A673 (cell line): ENCODE data around the gene MYOCD. TPM values are rescaled to one million over a fixed set of nuclear protein-coding genes. Genes with fewer than 3 reads are reported as not detected.

ENCODE experiments used
- BruUV-seq: library from RNA; stranded (reverse); fragments of 400-500 nt; replicated peaks from 2 replicates; lab custom pipeline; 2021; lab: Mats Ljungman, UMichigan
- CTCF ChIA-PET: fragments of 300-600 bp; sonication (Branson Sonifier 250); formaldehyde crosslinking; loops from one replicate; lab custom pipeline; 2022; ENCODE audit warnings: antibody characterized with exemption; lab: Charles Lee
- POLR2A ChIA-PET: fragments of 300-600 bp; sonication (Branson Sonifier 250); formaldehyde crosslinking; loops from one replicate; lab custom pipeline; 2022; ENCODE audit warnings: antibody characterized with exemption; ENCODE audit not compliant: low non-redundant PET; lab: Charles Lee
- DNase-seq: peaks from one replicate; pipeline ENCODE4 v3.0.0-alpha.2; 2015; ENCODE audit warnings: low spot score
- H3K27ac ChIP-seq: fragments of 200-600 bp; sonication (generic); 2 replicates; pipeline ENCODE4 v1.5.1; 2016; ENCODE audit warnings: mixed run types, low read depth, mild to moderate bottlenecking, mixed read lengths, antibody characterized with exemption, low read length; ENCODE audit not compliant: poor library complexity, severe bottlenecking
- H3K27me3 ChIP-seq: fragments of 200-600 bp; sonication (generic); replicated peaks from 2 replicates; pipeline ENCODE4 v1.6.1; 2017; ENCODE audit warnings: mixed run types, low read depth, mild to moderate bottlenecking, mixed read lengths, antibody characterized with exemption, low read length; ENCODE audit not compliant: insufficient read depth, poor library complexity
- H3K36me3 ChIP-seq: fragments of 200-600 bp; sonication (generic); 2 replicates; pipeline ENCODE4 v1.6.1; 2016; ENCODE audit warnings: mixed run types, mild to moderate bottlenecking, mixed read lengths, antibody characterized with exemption, low read length; ENCODE audit not compliant: insufficient read depth, poor library complexity, severe bottlenecking
- H3K4me1 ChIP-seq: fragments of 200-600 bp; sonication (generic); 2 replicates; pipeline ENCODE4 v1.6.1; 2017; ENCODE audit warnings: mixed run types, mild to moderate bottlenecking, mixed read lengths, antibody characterized with exemption, low read length; ENCODE audit not compliant: insufficient read depth, poor library complexity, severe bottlenecking
- H3K4me3 ChIP-seq: fragments of 200-600 bp; sonication (generic); 2 replicates; pipeline ENCODE4 v1.5.1; 2016; ENCODE audit warnings: low read depth, mixed run types, mild to moderate bottlenecking, mixed read lengths, low read length; ENCODE audit not compliant: poor library complexity, severe bottlenecking
- H3K9me3 ChIP-seq: fragments of 200-600 bp; sonication (generic); 2 replicates; pipeline ENCODE4 v1.6.1; 2016; ENCODE audit warnings: mixed run types, low read depth, mild to moderate bottlenecking, mixed read lengths, antibody characterized with exemption, low read length; ENCODE audit not compliant: poor library complexity, severe bottlenecking
- EZH2 ChIP-seq: fragments of 200-600 bp; sonication (generic); IDR thresholded peaks from 2 replicates; pipeline ENCODE4 v1.6.1; 2017; ENCODE audit warnings: borderline replicate concordance, low read depth, mild to moderate bottlenecking, mixed read lengths, antibody characterized with exemption, low read length; ENCODE audit not compliant: poor library complexity, severe bottlenecking
- intact Hi-C: fragments of 100-400 bp; cut with micrococcal nuclease; formaldehyde crosslinking; loops from one replicate; pipeline ENCODE4 v1.10.0; 2022; ENCODE audit not compliant: unreplicated experiment
- total RNA-seq: library from RNA; stranded (reverse); gene quantifications from 2 replicates; pipeline ENCODE4 v1.2.3, GENCODE V29; 2021
- TF ChIP-seq, protein P1 (sequence below): fragments of 300-800, 200-600 bp; sonication (generic); conservative IDR thresholded peaks from 2 replicates; pipeline ENCODE4 v1.5.1; 2017; ENCODE audit warnings: low read depth, mild to moderate bottlenecking, antibody characterized with exemption, low read length, moderate library complexity, mixed read lengths

MYOCD gene
- total RNA-seq, 1 experiment from 2014 or later = not detected

DNA sequence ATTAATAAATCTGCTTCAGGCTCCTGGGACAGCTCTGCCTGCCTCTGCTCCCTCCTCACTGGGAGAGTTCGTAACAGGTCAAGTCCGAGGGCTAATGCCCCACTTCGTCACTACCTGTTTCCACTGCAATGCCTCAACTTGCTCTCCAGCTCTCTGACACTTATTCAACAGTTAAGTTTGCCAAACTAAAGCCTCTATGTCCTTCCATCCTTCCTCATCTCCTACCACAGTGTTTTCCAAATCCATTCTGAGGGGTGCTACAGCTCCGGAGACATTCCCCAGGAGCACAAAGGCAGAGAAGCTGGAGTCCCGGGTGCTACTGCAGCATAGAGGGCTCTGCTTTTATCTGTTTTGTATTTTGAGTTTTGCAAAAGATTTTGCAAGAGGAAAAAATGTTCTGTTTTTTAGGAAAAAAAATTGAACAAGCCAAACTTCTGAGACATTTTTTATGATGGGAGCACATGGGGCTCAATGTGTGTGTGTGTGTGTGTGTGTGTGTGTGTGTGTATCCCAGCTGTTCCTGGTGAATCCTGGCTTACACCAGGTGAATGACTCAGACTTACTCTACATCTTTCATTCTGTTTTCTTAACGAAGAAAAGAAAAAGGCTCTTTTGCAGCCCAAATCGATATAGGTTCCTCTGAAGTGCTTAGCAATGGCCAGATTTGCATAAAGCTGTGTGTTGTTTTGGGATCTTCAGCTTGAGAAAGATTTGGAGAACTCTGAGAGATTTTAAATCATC lies 46.1 kb upstream of the MYOCD start:
- CTCF ChIA-PET = interaction anchor here (0.5 to 0.6 kb wide), 2 partner anchors 164 to 720 kb away, joined by 3 read pairs; no protein-coding TSS in a partner anchor
- intact Hi-C loops = no loop called here
- Histone ChIP-seq H3K4me3 (no peak overlapping the region), H3K27ac (no peak overlapping the region), H3K9me3 (no peaks in the 10 kb centered on the region), H3K27me3 (no peaks in the 10 kb centered on the region), H3K4me1 (no peaks in the 10 kb centered on the region), H3K36me3 (no peaks in the 10 kb centered on the region)
- TF ChIP-seq EZH2 = no peak
- TF ChIP-seq, protein P1, sequence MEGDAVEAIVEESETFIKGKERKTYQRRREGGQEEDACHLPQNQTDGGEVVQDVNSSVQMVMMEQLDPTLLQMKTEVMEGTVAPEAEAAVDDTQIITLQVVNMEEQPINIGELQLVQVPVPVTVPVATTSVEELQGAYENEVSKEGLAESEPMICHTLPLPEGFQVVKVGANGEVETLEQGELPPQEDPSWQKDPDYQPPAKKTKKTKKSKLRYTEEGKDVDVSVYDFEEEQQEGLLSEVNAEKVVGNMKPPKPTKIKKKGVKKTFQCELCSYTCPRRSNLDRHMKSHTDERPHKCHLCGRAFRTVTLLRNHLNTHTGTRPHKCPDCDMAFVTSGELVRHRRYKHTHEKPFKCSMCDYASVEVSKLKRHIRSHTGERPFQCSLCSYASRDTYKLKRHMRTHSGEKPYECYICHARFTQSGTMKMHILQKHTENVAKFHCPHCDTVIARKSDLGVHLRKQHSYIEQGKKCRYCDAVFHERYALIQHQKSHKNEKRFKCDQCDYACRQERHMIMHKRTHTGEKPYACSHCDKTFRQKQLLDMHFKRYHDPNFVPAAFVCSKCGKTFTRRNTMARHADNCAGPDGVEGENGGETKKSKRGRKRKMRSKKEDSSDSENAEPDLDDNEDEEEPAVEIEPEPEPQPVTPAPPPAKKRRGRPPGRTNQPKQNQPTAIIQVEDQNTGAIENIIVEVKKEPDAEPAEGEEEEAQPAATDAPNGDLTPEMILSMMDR = no peak
- POLR2A ChIA-PET = interaction anchor here (0.6 kb wide), 1 partner anchor 446 kb away, joined by 3 read pairs; no protein-coding TSS in a partner anchor
- BruUV-seq = no TSS peak
- DNase-seq = no peak

DNA sequence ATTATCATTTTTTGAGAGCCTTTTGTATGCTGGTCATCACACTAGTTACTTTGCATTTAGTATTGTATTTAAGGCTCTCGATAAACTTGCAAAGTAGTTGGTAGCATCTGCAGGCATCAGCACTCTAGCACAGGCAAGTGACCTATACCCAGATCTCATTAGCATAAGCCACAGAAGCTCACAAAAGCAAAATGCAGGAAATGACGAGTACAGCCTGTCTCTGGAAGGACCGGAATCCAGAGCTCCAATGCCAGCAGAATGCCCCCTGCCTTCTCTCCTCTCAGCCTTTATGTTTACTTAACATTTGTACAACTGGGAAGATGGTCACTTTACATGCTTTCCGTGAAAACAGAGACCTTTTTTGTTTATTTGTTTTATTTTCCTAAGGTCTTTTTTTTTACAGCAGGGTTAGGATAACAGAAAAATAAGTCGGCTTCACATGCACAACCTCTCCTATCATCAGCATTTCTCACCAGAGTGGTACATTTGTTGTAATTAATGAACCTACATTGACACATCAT lies 45.4 kb upstream of the MYOCD start:
- intact Hi-C loops = no loop called here
- peak; percentile 14 for DNase-seq
- ChIA-PET POLR2A (interaction anchor here (0.6 kb wide), 1 partner anchor 446 kb away, joined by 3 read pairs; no protein-coding TSS in a partner anchor), CTCF (no interaction called here)
- Histone ChIP-seq H3K9me3 (no peaks in the 10 kb centered on the region), H3K27me3 (no peaks in the 10 kb centered on the region), H3K4me1 (no peaks in the 10 kb centered on the region), H3K27ac (no peak overlapping the region), H3K36me3 (no peaks in the 10 kb centered on the region), H3K4me3 (no peak overlapping the region)
- no TSS peak for BruUV-seq
- TF ChIP-seq EZH2 = no peak
- TF ChIP-seq, protein P1 = no peak

DNA sequence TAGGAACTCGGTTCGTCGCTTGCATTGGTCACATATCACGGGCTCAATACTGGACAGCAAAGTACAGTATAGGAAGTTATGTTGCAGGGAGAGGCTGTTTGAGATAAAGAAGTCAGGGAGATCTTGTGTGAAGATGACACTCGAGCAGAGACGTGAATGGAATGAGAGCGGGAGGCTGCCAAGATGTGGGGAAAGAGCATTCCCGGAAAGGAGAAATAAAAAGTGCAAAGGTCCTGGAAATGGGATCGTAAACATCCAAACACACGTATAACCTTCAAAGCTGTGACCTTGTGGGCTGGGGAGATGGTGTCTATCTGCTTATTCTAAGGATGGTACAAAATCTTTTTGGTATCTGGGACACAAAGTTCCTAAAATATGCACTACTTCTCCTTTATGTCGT lies 43.0 kb upstream of the MYOCD start:
- no peaks in the 10 kb centered on the region for H3K27me3 ChIP-seq
- H3K36me3 ChIP-seq = no peaks in the 10 kb centered on the region
- no peak overlapping the region for H3K27ac ChIP-seq
- H3K4me3 ChIP-seq = no peak overlapping the region
- intact Hi-C loops = no loop called here
- no peak for TF ChIP-seq EZH2
- TF ChIP-seq, protein P1 = no peak
- no TSS peak for BruUV-seq
- H3K4me1 ChIP-seq = no peaks in the 10 kb centered on the region
- POLR2A ChIA-PET = no interaction called here
- H3K9me3 ChIP-seq = no peaks in the 10 kb centered on the region
- no peak for DNase-seq
- CTCF ChIA-PET = no interaction called here
